GM12878 (cell line): ENCODE measurements around the gene ACE2. TPM values are rescaled to one million over a fixed set of nuclear protein-coding genes. Genes with fewer than 3 reads are reported as not detected.

Source experiments
- ATAC-seq: fragments of 200-7000 bp; cut with Tn5 transposase; 3 replicates; pipeline ENCODE4 v1.9.1; 2020; ENCODE audit warnings: mild to moderate bottlenecking, moderate library complexity
- BruUV-seq: library from RNA; stranded (reverse); fragments of 400-500 nt; replicated peaks from 2 replicates; lab custom pipeline; 2021; lab: Mats Ljungman, UMichigan
- CTCF ChIA-PET: fragments of 300-600 bp; sonication (Branson Sonifier 250); formaldehyde crosslinking; extraction: SDS; loops from one replicate; lab custom pipeline; 2021; ENCODE audit warnings: inconsistent platforms; lab: Yijun Ruan, JAX
- POLR2A ChIA-PET: fragments of 350-600 bp; formaldehyde crosslinking; extraction: SDS; loops from one replicate; lab custom pipeline; 2021; ENCODE audit warnings: inconsistent platforms; lab: Charles Lee
- RAD21 ChIA-PET: fragments of 300-600 bp; sonication (Branson Sonifier 250); formaldehyde crosslinking; loops from one replicate; lab custom pipeline; 2023; ENCODE audit warnings: antibody characterized with exemption; ENCODE audit not compliant: unreplicated experiment; lab: Charles Lee
- SMC1A ChIA-PET: fragments of 300-600 bp; sonication (Branson Sonifier 250); formaldehyde crosslinking; loops from one replicate; lab custom pipeline; 2023; ENCODE audit not compliant: unreplicated experiment, uncharacterized antibody; lab: Charles Lee
- DNase-seq: peaks from one replicate; pipeline ENCODE4 v3.0.0-alpha.2; 2011; ENCODE audit warnings: low read depth, low spot score
- FAIRE-seq: peaks from 3 replicates; lab custom pipeline; 2011; peaks lifted over from hg19 to GRCh38; lab: Jason Lieb, UNC
- H2AFZ ChIP-seq: 2 replicates; pipeline ENCODE4 v1.6.0; 2011; ENCODE audit warnings: low read depth, low read length, control low read depth; ENCODE audit not compliant: control insufficient read depth
- H3K27ac ChIP-seq: 2 replicates; pipeline ENCODE4 v1.5.1; 2011; ENCODE audit warnings: control low read depth; ENCODE audit not compliant: control insufficient read depth, insufficient read depth
- H3K27me3 ChIP-seq, 2 experiments: replicated peaks in 1 of 2; 2 replicates each; pipeline versions ENCODE4 v1.6.0 to v1.6.1; 2011; ENCODE audit warnings: low read length in 1 of 2; ENCODE audit not compliant: control insufficient read depth in 2 of 2, insufficient read depth in 2 of 2
- H3K36me3 ChIP-seq, 2 experiments: 2 replicates each; pipeline ENCODE4 v1.5.1; 2011; ENCODE audit warnings: low read length in 1 of 2; ENCODE audit not compliant: control insufficient read depth in 2 of 2, insufficient read depth in 2 of 2
- H3K4me1 ChIP-seq: 2 replicates; pipeline ENCODE4 v1.6.1; 2011; ENCODE audit warnings: mild to moderate bottlenecking, low read length, moderate library complexity, mixed read lengths; ENCODE audit not compliant: control insufficient read depth, insufficient read depth
- H3K4me2 ChIP-seq: 2 replicates; pipeline ENCODE4 v1.6.0; 2011; ENCODE audit warnings: control low read depth; ENCODE audit not compliant: control insufficient read depth, insufficient read depth
- H3K4me3 ChIP-seq: fragments of 200-600 bp; sonication (generic); 2 replicates; pipeline ENCODE4 v1.5.1; 2016
- H3K79me2 ChIP-seq: 2 replicates; pipeline ENCODE4 v1.6.0; 2011; ENCODE audit warnings: low read length; ENCODE audit not compliant: control insufficient read depth, insufficient read depth
- H3K9ac ChIP-seq: 2 replicates; pipeline ENCODE4 v1.8.0; 2011; ENCODE audit warnings: low read length, control low read depth, mixed read lengths; ENCODE audit not compliant: control insufficient read depth, insufficient read depth
- H3K9me3 ChIP-seq: replicated peaks from 3 replicates; pipeline ENCODE4 v1.5.1; 2011; ENCODE audit warnings: mild to moderate bottlenecking, low read length; ENCODE audit not compliant: control insufficient read depth, insufficient read depth
- H4K20me1 ChIP-seq: 2 replicates; pipeline ENCODE4 v1.6.0; 2011; ENCODE audit not compliant: control insufficient read depth, insufficient read depth
- BACH1 ChIP-seq: fragments of 450-650 bp; IDR thresholded peaks from 2 replicates; pipeline ENCODE4 v1.6.1; 2017; ENCODE audit warnings: mild to moderate bottlenecking, borderline replicate concordance
- DPF2 ChIP-seq: fragments of 450-650 bp; IDR thresholded peaks from 2 replicates; pipeline ENCODE4 v1.6.1; 2017; ENCODE audit warnings: mild to moderate bottlenecking
- EP300 ChIP-seq, 2 experiments: fragments of 150-350 bp in 1 of 2; IDR thresholded peaks; 2 replicates each; pipeline ENCODE4 v1.6.1; 2011 to 2012; ENCODE audit warnings: low read depth in 2 of 2, low read length in 2 of 2, borderline replicate concordance in 1 of 2, improper control_type of control experiment in 1 of 2, inconsistent platforms in 1 of 2; ENCODE audit not compliant: control insufficient read depth in 1 of 2
- HDAC2 ChIP-seq: fragments of 200-600 bp; sonication (generic); IDR thresholded peaks from 2 replicates; pipeline ENCODE4 v1.6.1; 2017
- MEF2A ChIP-seq: IDR thresholded peaks from 2 replicates; pipeline ENCODE4 v1.6.1; 2011; ENCODE audit warnings: low read depth, mild to moderate bottlenecking, low read length, moderate library complexity; ENCODE audit not compliant: insufficient read depth
- NR2F1 ChIP-seq: fragments of 450-650 bp; conservative IDR thresholded peaks from 2 replicates; pipeline ENCODE4 v1.6.1; 2017; ENCODE audit warnings: mild to moderate bottlenecking
- SMC3 ChIP-seq: IDR thresholded peaks from 2 replicates; pipeline ENCODE4 v1.6.1; 2011; ENCODE audit warnings: low read length, improper control_type of control experiment, borderline replicate concordance
- SPI1 ChIP-seq: IDR thresholded peaks from 2 replicates; pipeline ENCODE4 v1.6.1; 2011; ENCODE audit warnings: low read depth, mild to moderate bottlenecking, low read length, moderate library complexity, borderline replicate concordance; ENCODE audit not compliant: insufficient read depth
- STAT3 ChIP-seq: IDR thresholded peaks from 2 replicates; pipeline ENCODE4 v1.6.1; 2011; ENCODE audit warnings: low read depth, low read length, improper control_type of control experiment
- SUZ12 ChIP-seq: fragments of 200-600 bp; sonication (generic); IDR thresholded peaks from one replicate; pipeline ENCODE4 v1.6.1; 2018; ENCODE audit warnings: antibody characterized with exemption, mild to moderate bottlenecking; ENCODE audit not compliant: unreplicated experiment
- ZNF217 ChIP-seq: fragments of 450-650 bp; IDR thresholded peaks from 2 replicates; pipeline ENCODE4 v1.6.1; 2017; ENCODE audit warnings: antibody characterized with exemption, mild to moderate bottlenecking
- WGBS: methylation state at CpG from one replicate; pipeline ENCODE4 v1.1.6; 2016; ENCODE audit warnings: low lambda C conversion rate; ENCODE audit not compliant: insufficient replicate concordance, insufficient coverage; ENCODE audit errors: missing lambda C conversion rate; 5-methylcytosine and 5-hydroxymethylcytosine counted together
- in situ Hi-C: fragments of 300-500 bp; cut with MboI; formaldehyde crosslinking; loops from 9 replicates; pipeline ENCODE4 v1.14.3; 2018; ENCODE audit warnings: mixed read lengths
- intact Hi-C: fragments of 100-400 bp; cut with micrococcal nuclease; formaldehyde crosslinking; loops from one replicate; pipeline ENCODE4 v1.14.2; 2022; ENCODE audit not compliant: unreplicated experiment
- polyA plus RNA-seq, 11 experiments: library from polyadenylated mRNA; depleted of rRNA in 4 of 11; unstranded in 6 of 11; stranded (reverse) in 5 of 11; fragments of >200 nt; fragmentation: Nextera tagmentation in 4 of 11; fragmentation: Illumina TruSeq in 1 of 11; extraction: Ambion mirVana in 4 of 11; extraction: Trizol in 1 of 11; gene quantifications; 1 replicate in 1 of 11; 2 replicates in 10 of 11; pipeline versions ENCODE4 v1.2.1 to v1.2.3, GENCODE V29; 2011 to 2016; ENCODE audit warnings: inconsistent platforms in 2 of 11, missing spikeins in 2 of 11, low read depth in 1 of 11
- total RNA-seq, 4 experiments: library from RNA; depleted of rRNA in 3 of 4; stranded (reverse); fragments of >200 nt in 3 of 4; fragmentation: Illumina TruSeq in 1 of 4; extraction: Trizol in 1 of 4; gene quantifications; 2 replicates each; pipeline versions ENCODE4 v1.2.1 to v1.2.3, GENCODE V29; 2013 to 2021

Gene ACE2
- total and polyA plus RNA-seq, 10 of the 15 experiments (the other 5 are each of a cell fraction or from before 2014, with no cell fraction given) = 0.04 TPM; not detected in 9

DNA sequence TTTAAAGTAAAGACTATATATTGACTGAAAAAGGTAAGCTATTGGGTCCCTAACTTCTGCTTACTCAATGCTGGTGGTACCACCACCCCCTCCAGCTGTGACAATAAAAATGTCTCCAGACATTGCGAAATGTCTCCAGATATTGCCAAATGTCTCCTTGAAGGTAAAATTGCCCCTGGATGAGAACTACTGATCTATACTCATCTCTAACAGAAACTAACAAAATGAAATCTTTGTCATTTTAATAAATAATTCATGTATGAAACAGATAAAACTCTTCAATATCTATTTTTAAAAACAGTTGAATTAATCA is 43.8 kb upstream of the ACE2 start:
- H3K36me3 ChIP-seq = no peaks in the 10 kb centered on the region
- in situ Hi-C loops = no loop called here
- no peak overlapping the region for H2AFZ ChIP-seq
- H3K4me3 ChIP-seq = no peak overlapping the region
- intact Hi-C loops = no loop called here
- H3K9ac ChIP-seq = no peak overlapping the region
- CTCF ChIA-PET = interaction anchor here (1.5 kb wide), 1 partner anchor 43 kb away, joined by 3 read pairs; no protein-coding TSS in a partner anchor
- SMC1A ChIA-PET = no interaction called here
- no peaks in the 10 kb centered on the region for H3K4me1 ChIP-seq
- ATAC-seq (no peak), FAIRE-seq (no peak), DNase-seq (no peak)
- no peaks in the 10 kb centered on the region for H3K79me2 ChIP-seq
- no peak overlapping the region for H3K4me2 ChIP-seq
- no peak overlapping the region for H3K27ac ChIP-seq
- H3K9me3 ChIP-seq = no peaks in the 10 kb centered on the region
- peaks cover 0 to 3% of the 10 kb centered on the region in 2 experiments; a peak in 1 of 4 replicates for H3K27me3 ChIP-seq
- WGBS = 54% methylated on average over 1 of the region's 1 CpG
- RAD21 ChIA-PET = no interaction called here
- POLR2A ChIA-PET = no interaction called here
- TF ChIP-seq ZNF217 = no peak
- no peak for TF ChIP-seq HDAC2
- no peak for TF ChIP-seq SMC3
- TF ChIP-seq SPI1 = no peak
- TF ChIP-seq EP300 (IDR thresholded peaks at IDR 0.05; ENCODE audit: borderline replicate concordance in 1 of 2, control insufficient read depth in 1 of 2, low read depth in 2 of 2, low read length in 2 of 2) = no peak
- TF ChIP-seq DPF2 = no peak
- no peak for TF ChIP-seq STAT3
- no peak for TF ChIP-seq BACH1
- no peak for TF ChIP-seq SUZ12
- TF ChIP-seq NR2F1 = no peak
- no peak for TF ChIP-seq MEF2A
- no peaks in the 10 kb centered on the region for H4K20me1 ChIP-seq
- no TSS peak for BruUV-seq
